Measurements from ENCODE around the gene SRY. TPM values are rescaled to one million over a fixed set of nuclear protein-coding genes. Genes with fewer than 3 reads are reported as not detected.
"Not testable (repeated sequence)": the region's sequence is repeated elsewhere in the genome, so short reads cannot be mapped to it uniquely, and the experiment has no call there.

SRY gene
- not detected for total RNA-seq

DNA sequence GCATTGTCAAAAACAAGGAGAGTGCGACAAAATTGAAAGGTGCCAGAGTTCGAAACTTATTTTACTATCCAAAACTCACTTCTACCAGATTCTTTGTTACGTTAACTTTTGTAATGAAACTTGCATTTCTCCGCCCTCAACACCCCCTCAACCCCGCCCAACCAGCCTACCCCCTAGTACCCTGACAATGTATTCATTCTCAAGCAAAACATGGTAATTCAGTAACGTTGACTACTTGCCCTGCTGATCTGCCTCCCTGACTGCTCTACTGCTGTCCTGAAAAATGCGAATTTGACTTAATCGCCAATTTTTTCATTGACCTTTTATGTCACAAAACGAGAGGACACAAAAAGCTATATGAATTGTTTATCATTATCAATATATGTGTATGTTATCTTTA is at the start of gene SRY:
Gene SRY (minus strand): TSS at position 83 of the 400 bp plus-strand sequence. CDS start 79 bp downstream, at position 4.
- ATAC-seq (no peak), DNase-seq (no peak)
- H3K27me3 ChIP-seq, result no peaks in the 10 kb centered on the region
- intact Hi-C loops (cut with DNase I), result no loop called here
- H3K4me3 ChIP-seq, result no peak within 1 kb of the TSS
- H3K9me3 ChIP-seq, result no peaks in the 10 kb centered on the region
- no peaks in the 10 kb centered on the region for H3K4me1 ChIP-seq
- H3K27ac ChIP-seq, result no peak within 1 kb of the TSS
- no peak for TF ChIP-seq POLR2A (IDR thresholded peaks at IDR 0.05)
- TF ChIP-seq, protein P1, sequence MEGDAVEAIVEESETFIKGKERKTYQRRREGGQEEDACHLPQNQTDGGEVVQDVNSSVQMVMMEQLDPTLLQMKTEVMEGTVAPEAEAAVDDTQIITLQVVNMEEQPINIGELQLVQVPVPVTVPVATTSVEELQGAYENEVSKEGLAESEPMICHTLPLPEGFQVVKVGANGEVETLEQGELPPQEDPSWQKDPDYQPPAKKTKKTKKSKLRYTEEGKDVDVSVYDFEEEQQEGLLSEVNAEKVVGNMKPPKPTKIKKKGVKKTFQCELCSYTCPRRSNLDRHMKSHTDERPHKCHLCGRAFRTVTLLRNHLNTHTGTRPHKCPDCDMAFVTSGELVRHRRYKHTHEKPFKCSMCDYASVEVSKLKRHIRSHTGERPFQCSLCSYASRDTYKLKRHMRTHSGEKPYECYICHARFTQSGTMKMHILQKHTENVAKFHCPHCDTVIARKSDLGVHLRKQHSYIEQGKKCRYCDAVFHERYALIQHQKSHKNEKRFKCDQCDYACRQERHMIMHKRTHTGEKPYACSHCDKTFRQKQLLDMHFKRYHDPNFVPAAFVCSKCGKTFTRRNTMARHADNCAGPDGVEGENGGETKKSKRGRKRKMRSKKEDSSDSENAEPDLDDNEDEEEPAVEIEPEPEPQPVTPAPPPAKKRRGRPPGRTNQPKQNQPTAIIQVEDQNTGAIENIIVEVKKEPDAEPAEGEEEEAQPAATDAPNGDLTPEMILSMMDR (IDR thresholded peaks at IDR 0.05), result no peak
- WGBS, 2 donors, result 13 to 25% methylated on average over 9 of the region's 9 CpGs
- no peaks in the 10 kb centered on the region for H3K36me3 ChIP-seq (replicated peaks in 1 of 2; ENCODE audit: insufficient read depth in 1 of 2, low read depth in 2 of 2)

DNA sequence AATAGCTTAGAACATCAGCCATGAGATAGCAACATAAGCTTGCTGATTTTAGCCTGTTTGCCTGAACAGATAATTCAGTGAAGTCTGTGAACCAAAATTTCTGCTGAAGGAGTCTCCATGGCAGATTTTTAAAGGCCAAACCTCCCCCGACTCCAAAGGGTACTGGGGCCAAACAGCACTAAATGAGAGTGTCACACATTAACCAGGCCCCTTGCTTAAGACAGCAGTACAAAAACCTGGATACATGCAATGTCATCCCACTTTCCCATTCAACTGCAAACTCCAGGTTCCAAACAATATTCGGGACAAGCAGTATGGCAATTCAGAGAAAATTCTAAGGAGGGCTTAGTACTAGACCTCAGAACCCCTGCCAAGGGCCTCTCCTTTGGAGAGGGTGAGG is 49.6 kb upstream of the SRY start:
- no peaks in the 10 kb centered on the region for H3K9me3 ChIP-seq
- H3K27me3 ChIP-seq, result no peaks in the 10 kb centered on the region
- TF ChIP-seq, protein P1 (IDR thresholded peaks at IDR 0.05), result no peak
- TF ChIP-seq POLR2A (IDR thresholded peaks at IDR 0.05), result no peak
- ATAC-seq (no peak), DNase-seq (no peak)
- no peak overlapping the region for H3K4me3 ChIP-seq
- intact Hi-C loops (cut with DNase I), result no loop called here
- H3K27ac ChIP-seq, result no peak overlapping the region
- H3K36me3 ChIP-seq (replicated peaks in 1 of 2; ENCODE audit: insufficient read depth in 1 of 2, low read depth in 2 of 2), result no peaks in the 10 kb centered on the region
- peaks cover under 1% of the 10 kb centered on the region for H3K4me1 ChIP-seq
- WGBS, 2 donors, result 42 to 60% methylated on average over 1 to 2 of the region's 2 CpGs

DNA sequence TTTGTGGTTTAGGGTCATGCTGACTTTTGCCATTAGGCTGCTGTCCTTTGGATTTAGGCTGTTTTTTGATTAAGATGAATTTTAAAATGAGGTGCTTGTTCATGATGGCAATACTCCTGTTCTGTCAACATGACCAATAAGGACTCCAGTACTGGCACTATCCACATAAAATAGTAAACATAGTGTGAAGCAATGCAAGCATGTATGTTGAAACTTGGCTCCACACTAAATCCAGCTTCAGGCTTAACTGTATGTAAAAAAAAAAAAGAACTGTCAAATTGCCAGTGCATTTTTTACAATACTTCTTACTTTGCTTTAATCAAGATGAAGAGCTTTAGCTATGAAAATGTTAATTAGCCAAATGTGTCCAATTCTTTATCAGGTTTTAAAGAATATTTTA is 47.7 kb upstream of the SRY start:
- Histone ChIP-seq H3K9me3 (no peaks in the 10 kb centered on the region), H3K4me1 (no peaks in the 10 kb centered on the region), H3K4me3 (no peak overlapping the region), H3K36me3 (replicated peaks in 1 of 2; ENCODE audit: insufficient read depth in 1 of 2, low read depth in 2 of 2) (no peaks in the 10 kb centered on the region), H3K27me3 (no peaks in the 10 kb centered on the region), H3K27ac (no peak overlapping the region)
- no peak for ATAC-seq
- DNase-seq, result no peak
- TF ChIP-seq, protein P1 (IDR thresholded peaks at IDR 0.05), result no peak
- TF ChIP-seq POLR2A (IDR thresholded peaks at IDR 0.05), result no peak
- intact Hi-C loops (cut with DNase I), result no loop called here

DNA sequence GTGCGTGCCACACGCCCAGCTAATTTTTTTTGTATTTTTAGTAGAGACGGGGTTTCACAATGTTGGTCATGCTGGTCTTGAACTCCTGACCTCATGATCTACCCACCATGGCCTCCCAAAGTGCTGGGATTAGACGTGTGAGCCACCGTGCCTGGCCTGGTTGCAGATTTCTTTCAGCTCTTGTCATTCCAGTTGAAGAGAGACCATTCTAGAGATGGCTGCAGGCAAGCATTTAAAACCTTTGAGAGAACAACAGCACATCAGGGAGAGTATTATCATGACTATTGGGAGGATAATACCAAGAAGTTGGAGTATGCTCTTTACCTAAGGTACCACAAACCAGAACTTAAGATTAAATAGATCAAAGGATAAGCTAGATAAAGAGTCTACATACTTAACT is 41.0 kb upstream of the SRY start:
- DNase-seq, result no peak
- Histone ChIP-seq H3K27me3 (no peaks in the 10 kb centered on the region), H3K4me1 (no peaks in the 10 kb centered on the region), H3K36me3 (replicated peaks in 1 of 2; ENCODE audit: insufficient read depth in 1 of 2, low read depth in 2 of 2) (no peaks in the 10 kb centered on the region), H3K4me3 (no peak overlapping the region), H3K27ac (no peak overlapping the region), H3K9me3 (no peaks in the 10 kb centered on the region)
- 62 to 67% methylated on average over 4 to 5 of the region's 5 CpGs for WGBS, 2 donors
- intact Hi-C loops (cut with DNase I), result no loop called here
- TF ChIP-seq, protein P1 (IDR thresholded peaks at IDR 0.05), result no peak
- no peak for TF ChIP-seq POLR2A (IDR thresholded peaks at IDR 0.05)
- ATAC-seq, result no peak

DNA sequence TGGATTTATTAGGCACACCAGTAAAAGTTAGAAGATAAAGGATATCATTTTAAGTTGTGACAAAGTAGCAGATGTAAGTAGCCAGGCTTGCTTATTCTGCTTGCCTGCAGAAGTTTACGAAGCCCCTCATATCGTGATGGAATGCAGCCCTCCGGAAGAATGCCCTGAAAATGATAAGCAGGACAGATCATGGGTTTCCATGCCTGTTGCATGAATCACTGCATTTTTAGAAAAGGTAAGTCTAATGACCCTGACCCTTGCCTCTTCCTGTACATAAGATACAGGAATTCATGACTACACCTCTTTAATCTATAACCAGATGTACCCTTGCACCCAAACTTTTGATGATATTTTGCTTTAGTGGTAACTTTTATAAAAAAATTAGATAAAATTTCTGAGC is 37.0 kb upstream of the SRY start:
- DNase-seq (no peak), ATAC-seq (no peak)
- H3K36me3 ChIP-seq (replicated peaks in 1 of 2; ENCODE audit: insufficient read depth in 1 of 2, low read depth in 2 of 2), result no peaks in the 10 kb centered on the region
- H3K27me3 ChIP-seq, result no peaks in the 10 kb centered on the region
- no peaks in the 10 kb centered on the region for H3K9me3 ChIP-seq
- H3K4me3 ChIP-seq, result no peak overlapping the region
- WGBS, 2 donors, result 43 to 48% methylated on average over 3 of the region's 3 CpGs
- TF ChIP-seq, protein P1 (IDR thresholded peaks at IDR 0.05), result no peak
- TF ChIP-seq POLR2A (IDR thresholded peaks at IDR 0.05), result no peak
- intact Hi-C loops (cut with DNase I), result no loop called here
- no peak overlapping the region for H3K27ac ChIP-seq
- H3K4me1 ChIP-seq, result no peaks in the 10 kb centered on the region

DNA sequence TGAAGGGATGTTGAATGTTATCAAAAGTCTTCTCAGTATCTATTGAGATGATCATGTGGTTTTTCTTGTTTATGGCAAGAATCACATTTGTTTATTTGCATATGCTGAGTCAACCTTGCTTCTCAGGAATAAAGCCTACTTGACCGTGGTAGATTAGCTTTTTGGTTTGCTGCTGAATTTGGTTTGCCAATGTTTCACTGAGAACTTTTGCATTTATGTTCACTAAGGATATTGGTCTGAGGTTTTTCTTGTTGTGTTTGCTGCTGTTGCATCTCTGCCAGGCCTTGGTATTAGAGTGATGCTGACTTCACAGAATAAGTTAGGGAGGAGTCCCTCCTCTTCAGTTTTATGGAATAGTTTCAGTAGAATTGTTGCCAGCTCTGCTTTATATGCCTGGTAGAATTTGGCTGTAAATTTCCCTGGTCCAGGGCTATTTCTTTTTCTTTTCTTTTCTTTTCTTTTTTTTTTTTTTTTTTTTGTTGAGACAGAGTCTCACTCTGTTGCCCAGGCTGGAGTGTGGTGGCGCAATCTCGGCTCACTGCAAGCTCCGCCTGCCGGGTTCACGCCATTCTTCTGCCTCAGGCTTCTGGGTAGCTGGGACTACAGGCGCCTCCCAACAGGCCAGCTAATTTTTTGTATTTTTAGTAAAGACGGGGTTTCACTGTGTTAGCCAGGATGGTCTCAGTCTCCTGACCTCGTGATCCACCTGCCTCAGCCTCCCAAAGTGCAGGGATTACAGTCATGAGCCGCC is 29.8 kb upstream of the SRY start:
- H3K4me3 ChIP-seq; H3K9me3 ChIP-seq; H3K36me3 ChIP-seq (replicated peaks in 1 of 2; ENCODE audit: insufficient read depth in 1 of 2, low read depth in 2 of 2); ATAC-seq; H3K27ac ChIP-seq; H3K4me1 ChIP-seq; intact Hi-C loops (cut with DNase I); H3K27me3 ChIP-seq; DNase-seq: not testable (repeated sequence)
- 88 to 89% methylated on average over 5 to 10 of the region's 10 CpGs for WGBS, 2 donors
